GM13976 (cell line): ENCODE data around the gene PRPSAP1.
"Not testable (repeated sequence)": the region's sequence is repeated elsewhere in the genome, so short reads cannot be mapped to it uniquely, and the experiment has no call there.

ENCODE experiments used
- DNase-seq: peaks from one replicate; pipeline ENCODE4 v3.0.0; 2012; ENCODE audit warnings: low spot score
- in situ Hi-C: fragments of 300-500 bp; cut with MboI; formaldehyde crosslinking; loops from one replicate; pipeline ENCODE4 v1.12.0; 2022; ENCODE audit warnings: low sequenced_read_pairs, mixed read lengths, inconsistent platforms; ENCODE audit not compliant: unreplicated experiment
- TF ChIP-seq, protein P1 (sequence below): IDR thresholded peaks from 2 replicates; pipeline ENCODE4 v1.5.1; 2012; ENCODE audit warnings: borderline replicate concordance, mild to moderate bottlenecking; ENCODE audit not compliant: insufficient read depth; ENCODE audit errors: extremely low read depth, missing control alignments, control extremely low read depth

PRPSAP1 gene

GRCh38 chr17:76367642-76368041 is 13.9 kb upstream of the PRPSAP1 start:
- TF ChIP-seq, protein P1, sequence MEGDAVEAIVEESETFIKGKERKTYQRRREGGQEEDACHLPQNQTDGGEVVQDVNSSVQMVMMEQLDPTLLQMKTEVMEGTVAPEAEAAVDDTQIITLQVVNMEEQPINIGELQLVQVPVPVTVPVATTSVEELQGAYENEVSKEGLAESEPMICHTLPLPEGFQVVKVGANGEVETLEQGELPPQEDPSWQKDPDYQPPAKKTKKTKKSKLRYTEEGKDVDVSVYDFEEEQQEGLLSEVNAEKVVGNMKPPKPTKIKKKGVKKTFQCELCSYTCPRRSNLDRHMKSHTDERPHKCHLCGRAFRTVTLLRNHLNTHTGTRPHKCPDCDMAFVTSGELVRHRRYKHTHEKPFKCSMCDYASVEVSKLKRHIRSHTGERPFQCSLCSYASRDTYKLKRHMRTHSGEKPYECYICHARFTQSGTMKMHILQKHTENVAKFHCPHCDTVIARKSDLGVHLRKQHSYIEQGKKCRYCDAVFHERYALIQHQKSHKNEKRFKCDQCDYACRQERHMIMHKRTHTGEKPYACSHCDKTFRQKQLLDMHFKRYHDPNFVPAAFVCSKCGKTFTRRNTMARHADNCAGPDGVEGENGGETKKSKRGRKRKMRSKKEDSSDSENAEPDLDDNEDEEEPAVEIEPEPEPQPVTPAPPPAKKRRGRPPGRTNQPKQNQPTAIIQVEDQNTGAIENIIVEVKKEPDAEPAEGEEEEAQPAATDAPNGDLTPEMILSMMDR: no peak
- in situ Hi-C loops: no loop called here
- no peak for DNase-seq

GRCh38 chr17:76366247-76366646 is 12.5 kb upstream of the PRPSAP1 start:
- TF ChIP-seq, protein P1: no peak
- in situ Hi-C loops: no loop called here
- DNase-seq: no peak

GRCh38 chr17:76365256-76365903 is 11.7 kb upstream of the PRPSAP1 start:
- TF ChIP-seq, protein P1: peak; percentile 50
- in situ Hi-C loops: no loop called here
- DNase-seq: no peak

GRCh38 chr17:76363107-76363842 is 9.6 kb upstream of the PRPSAP1 start:
- TF ChIP-seq, protein P1: no peak
- no peak for DNase-seq
- in situ Hi-C loops: no loop called here

DNA sequence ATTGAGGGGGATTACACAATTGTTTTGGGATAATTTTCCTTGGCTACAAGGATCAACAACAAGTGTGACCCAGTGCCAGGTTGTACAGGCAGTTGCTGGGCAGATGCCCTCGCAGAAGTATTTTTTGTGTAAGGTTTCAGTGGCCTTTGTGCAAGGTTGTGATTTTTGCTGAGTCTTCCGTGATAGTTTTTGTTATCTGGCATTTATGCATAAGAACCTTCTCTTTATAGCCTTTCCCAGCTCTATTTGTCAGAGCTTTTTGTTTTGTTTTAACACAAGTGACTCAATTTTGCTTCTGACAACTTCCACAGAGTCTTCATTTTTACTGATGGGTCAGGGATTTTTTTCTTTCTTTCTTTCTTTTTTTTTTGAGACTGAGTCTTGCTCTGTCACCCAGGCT is 6.7 kb upstream of the PRPSAP1 start:
- DNase-seq: no peak
- TF ChIP-seq, protein P1: no peak
- in situ Hi-C loops: no loop called here

- in situ Hi-C loops, DNase-seq: not testable (repeated sequence)
These were observed 6.1 kb upstream of the PRPSAP1 start for GRCh38 chr17:76359776-76360175.

GRCh38 chr17:76359375-76359774 is 5.7 kb upstream of the PRPSAP1 start:
- in situ Hi-C loops: no loop called here
- TF ChIP-seq, protein P1: no peak
- DNase-seq: no peak
